Raji (cell line): ENCODE measurements around the gene SCN5A.

Source experiments
- POLR2A ChIP-seq: IDR thresholded peaks from 2 replicates; pipeline ENCODE4 v1.6.1; 2011; ENCODE audit warnings: low read depth, low read length, control low read depth; ENCODE audit not compliant: insufficient read depth

The SCN5A gene

DNA sequence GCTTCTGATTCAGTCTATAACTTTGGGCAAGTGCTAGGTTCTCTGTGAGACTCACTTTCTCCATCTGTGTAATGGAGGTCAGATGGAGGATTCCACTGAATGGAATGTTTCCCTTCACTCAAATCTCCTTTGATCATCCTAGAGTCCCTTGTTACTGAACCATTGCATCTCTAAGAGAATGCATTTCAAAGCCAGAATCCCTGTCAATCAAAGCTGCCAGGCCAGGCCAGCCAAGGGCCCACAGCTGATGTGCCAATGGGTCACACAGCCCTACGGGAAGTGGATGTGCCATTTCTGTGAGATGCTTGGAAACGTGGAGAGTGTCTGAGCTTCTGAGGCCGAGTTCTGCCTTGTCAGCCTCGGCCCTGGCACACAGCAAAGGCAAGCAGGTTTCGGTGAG is 32.4 kb downstream of the SCN5A start:
- TF ChIP-seq POLR2A, result no peak

DNA sequence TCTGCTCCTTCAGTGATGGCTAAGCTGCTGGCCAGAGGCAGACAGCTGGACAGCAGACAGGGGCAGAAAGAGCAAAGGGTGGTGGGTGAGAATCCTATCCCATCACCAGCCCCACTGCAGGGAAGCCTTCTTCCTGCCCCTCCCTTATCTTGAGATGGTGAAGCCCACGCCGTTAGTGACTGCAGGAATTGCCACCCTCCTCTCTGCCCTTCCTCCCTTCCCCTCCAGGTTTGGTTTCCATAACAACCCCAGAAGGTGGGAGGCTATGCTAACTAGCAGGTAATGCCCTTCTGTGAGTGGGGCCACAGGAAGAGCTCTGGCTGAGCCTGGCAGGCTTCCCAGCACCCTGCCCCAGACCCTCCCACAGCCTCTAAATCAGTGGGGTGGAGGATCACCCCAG is 32.8 kb downstream of the SCN5A start:
- TF ChIP-seq POLR2A, result no peak

DNA sequence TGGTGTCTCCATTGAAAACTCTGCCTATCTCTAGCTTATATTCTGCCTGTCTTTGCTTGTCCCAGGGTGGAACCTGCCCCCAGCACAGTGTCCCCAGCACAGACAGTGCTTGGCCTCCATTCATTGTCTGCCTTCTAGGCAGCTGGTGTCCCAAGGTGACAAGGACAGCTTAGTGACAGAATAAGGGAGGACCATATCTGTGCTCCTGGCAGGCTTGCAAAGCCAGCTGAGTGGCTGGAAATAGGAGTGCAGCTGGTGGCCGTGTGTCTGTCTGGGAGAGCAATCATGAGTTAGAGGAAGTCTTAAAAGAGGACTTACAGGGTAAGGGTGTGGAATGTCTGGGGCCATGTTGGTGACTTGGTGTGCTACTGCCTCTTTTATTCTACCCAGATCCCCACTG is 33.4 kb downstream of the SCN5A start:
- TF ChIP-seq POLR2A, result no peak

DNA sequence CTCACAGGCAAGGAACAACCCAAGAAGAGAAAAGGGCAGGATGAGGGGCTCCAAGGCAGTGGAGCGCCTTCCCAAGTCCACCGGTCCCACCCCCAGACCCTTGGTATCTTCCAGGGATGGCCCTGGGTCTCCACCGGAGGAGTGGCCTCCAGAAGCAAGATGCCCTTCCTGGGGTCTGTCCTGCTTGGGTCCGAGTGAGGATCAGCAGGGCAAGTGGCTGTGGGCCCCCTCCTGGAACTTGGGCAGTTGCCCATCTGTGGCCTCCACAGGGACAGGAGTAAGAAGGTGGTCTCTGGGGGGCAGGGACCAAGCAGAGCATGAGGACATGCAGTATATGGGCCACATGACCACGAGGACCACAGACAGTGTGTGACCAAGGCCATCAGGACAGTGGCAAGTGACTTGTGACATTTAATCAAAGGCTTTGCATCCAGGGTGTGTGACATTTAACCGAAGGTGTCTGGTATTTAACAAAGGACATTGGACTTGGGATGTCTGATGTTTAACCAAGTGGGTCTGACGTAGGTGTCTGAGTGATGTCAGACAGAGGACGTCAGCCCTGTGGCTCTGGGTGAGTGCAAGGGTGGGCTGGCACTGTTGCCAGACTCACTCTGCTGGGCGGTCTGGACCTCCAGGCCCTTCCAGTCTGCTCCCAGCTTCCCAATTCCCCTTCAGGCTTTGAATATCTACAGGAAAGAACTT is 34.7 kb downstream of the SCN5A start:
- no peak for TF ChIP-seq POLR2A

DNA sequence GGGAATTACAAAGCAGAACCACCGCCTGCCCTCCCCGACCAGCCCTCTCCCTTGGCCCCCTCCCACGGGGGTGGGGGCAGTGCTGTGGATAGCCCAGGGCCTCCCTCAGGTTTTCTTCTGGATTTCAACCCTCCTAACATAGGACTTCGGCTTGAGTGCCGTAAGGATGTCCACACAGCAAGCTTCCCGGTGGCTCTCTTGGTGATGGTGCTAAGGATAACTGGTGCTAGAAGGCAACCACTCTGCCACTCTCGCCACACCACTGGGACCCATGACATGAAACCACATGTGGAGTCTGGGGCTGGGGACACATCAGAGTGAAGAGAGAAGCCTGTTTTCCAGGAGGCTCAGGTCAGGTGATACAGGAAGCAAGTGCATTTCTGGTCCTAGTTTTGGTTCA is 35.4 kb downstream of the SCN5A start:
- no peak for TF ChIP-seq POLR2A

DNA sequence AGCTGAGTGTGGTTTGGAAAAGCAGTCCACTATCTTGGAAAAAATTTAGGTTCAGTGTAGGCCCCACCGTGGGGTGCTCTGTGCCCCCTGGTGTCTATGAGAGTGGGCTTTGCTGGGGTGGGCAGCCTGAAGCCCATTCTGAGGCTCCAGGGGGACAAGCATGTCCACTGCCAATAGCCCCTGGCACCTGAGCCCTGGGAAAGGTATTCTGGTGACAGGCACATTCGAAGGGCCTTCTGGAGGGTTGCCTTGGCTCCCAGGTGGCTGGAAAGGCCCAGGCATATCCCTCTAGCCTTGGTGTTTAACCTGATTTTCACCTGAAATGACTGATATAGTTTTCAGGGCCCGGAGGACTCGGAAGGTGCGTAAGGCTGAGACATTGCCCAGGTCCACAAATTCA is 36.1 kb downstream of the SCN5A start:
- no peak for TF ChIP-seq POLR2A

DNA sequence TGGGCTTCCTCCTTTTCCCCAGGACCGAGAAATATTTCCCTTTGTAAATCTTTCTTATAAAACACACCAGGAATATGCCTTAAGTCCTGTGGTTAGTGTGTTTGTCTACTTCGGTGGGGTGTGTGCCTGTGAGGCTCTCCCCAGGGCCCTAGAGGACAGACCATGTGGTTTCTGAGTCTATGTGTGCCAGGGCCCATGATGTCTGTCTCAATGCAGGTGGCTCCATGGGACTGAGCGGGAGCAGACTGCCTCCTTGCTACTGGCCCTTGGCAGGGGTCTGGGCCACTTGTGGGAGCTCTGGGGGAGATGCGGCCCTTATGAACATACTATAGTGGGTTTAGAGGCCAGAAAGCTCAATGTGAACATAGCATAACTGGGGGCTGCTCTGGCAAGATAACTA is 37.6 kb downstream of the SCN5A start:
- no peak for TF ChIP-seq POLR2A

DNA sequence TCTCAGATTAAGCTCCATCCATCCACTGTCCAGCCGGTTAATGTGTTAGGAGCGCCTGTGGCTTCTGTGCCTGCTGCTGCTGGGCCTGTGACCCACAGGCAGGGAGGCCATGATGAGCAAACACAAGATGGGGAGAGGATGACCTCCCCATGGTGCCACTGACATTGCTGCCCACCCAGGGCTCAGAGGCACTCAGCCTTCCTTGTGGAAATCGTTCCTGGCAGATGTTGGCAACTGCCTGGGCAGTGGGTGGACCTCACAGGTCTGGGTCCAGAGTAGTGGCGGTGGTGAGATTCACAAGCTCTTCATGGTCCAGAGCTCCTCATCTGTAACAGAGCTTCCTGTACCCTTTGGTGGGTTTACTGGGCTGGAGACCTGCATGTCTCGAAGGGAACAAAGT is 38.6 kb downstream of the SCN5A start:
- TF ChIP-seq POLR2A, result no peak

DNA sequence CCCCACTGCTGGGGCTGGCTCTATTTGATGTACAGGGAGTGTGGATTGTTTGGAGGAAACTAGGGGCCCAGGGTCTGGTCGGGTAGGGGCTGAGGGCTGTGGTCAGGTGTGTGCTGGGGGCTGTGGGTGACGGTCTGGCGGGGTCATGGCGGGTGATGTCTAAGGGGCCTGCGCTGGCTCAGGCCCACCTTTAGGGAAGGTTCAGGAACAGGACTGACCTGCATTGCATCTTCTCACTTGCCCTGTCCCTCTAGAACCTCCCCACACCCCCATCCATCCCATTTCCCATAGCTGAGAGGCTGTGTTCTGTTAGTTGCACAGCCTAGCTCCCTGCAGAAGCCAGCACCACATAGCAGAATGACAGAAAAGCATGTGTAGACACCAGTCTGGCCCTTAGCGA is 39.1 kb downstream of the SCN5A start:
- TF ChIP-seq POLR2A, result no peak

DNA sequence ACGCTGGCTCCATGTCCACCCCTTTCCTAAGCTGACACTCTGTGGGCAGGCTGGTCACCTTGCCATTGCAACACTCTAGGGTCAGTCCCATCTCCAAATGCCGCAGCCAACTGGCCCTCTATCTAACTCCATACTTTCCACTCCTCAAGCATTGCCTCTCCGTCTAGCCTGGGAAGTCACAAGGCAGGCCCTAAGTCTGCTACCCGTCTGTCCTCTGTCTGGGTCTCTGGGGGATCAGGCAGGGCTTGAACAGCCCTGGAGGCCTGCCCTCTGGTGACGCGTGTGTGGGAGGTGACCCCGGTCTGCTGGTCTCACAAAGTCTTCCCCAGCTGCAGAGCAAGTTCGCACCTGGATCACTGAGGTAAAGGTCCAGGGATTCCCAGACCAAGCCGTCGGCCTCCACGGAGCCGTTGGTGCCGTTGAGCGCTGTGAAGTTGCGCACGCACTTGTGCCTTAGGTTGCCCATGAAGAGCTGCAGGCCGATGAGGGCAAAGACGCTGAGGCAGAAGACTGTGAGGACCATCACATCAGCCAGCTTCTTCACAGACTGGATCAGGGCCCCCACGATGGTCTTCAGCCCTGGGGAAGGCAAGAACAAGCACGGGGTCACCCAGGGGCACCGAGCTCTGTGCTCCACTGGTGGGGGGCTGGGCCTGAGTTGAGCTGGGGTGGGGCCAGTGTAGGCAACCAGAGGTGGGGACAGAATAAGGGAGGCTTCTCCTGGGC is 39.9 kb downstream of the SCN5A start:
- no peak for TF ChIP-seq POLR2A

DNA sequence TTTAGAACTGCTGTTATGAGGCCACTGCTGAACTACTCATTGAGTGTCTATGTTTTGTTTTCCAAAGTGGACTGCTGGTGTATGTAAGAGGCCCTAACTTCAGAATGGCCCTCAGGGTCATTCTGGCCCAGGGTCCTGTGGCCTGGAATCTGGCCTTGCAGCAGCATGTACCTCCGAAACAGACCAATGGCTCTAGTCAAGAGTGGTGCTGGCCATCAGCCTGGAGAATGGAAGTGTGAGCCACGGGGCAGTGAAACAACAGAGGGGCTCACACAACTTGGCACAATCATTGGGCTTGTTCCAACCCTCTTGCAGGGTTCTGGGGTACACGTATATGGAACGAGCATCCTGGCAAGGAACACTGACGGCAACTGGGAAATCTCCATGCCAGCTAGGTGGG is 40.5 kb downstream of the SCN5A start:
- TF ChIP-seq POLR2A, result no peak

DNA sequence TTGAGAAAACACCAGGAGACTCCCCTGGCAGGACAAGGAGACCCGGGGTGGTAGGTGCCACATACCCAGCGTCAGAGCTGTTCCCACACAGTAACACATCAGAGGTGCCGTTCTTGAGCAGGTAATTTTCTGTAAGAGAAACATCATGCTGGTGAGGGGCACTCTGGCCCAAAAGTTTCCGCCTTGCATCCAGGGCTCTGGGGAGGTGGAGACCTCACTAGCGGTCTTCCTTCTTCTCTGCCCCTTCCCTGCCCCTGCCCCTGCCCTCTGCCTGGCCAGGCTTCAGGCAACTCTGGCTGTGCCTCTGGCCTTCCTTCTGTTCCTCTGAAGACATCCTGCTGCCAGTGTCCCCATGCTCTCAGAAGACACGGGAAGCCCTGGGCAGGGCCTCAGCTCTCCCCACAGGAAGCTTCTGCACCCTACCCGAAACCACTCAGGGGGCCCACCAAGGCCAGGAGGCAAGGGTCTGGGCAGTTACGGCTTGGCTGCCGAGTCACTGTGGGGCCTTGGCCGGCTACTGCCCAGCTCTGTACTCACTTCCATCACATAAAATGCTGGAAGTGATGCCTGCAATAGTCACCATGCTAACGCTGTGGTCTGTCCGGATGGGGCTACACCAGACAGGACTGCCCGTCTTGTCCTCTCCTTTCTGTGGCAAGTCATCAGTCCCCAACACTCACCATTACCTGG is 41.3 kb downstream of the SCN5A start:
- TF ChIP-seq POLR2A, result no peak

DNA sequence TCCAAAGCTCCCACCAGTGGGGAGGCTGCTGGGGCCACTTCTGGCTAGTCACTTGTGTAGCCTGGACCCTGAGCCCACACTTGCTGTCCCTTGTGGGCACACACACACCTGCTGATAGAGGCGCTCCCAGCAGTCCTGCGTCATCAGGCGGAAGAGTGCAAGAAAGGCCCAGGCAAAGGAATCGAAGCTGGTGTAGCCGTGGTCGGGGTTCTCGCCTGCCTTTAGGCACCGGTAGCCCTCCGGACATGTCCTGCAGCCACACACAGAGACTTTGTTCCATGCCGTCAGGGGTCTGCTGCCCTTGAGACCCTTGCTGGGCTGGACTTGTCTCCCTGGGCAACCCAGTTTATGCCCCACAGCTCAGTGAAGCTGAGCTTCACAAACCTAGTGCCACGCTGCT is 42.9 kb downstream of the SCN5A start:
- no peak for TF ChIP-seq POLR2A

DNA sequence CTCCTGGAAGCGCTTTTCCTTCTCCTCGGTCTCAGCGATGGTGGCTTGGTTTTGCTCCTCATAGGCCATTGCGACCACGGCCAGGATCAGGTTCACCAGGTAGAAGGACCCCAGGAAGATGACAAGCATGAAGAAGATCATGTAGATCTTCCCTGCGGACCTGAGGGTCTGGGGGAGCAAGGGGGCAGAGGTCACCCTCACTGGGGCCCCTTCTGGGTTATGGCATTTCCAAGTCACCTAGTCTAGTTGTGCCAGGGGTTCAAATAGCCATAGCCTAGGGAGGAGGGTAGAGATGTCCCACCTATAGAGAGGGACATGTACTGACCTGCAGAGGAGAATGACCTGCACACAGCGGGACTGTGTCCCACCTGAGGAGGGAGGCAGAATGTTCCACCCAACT is 43.5 kb downstream of the SCN5A start:
- no peak for TF ChIP-seq POLR2A

DNA sequence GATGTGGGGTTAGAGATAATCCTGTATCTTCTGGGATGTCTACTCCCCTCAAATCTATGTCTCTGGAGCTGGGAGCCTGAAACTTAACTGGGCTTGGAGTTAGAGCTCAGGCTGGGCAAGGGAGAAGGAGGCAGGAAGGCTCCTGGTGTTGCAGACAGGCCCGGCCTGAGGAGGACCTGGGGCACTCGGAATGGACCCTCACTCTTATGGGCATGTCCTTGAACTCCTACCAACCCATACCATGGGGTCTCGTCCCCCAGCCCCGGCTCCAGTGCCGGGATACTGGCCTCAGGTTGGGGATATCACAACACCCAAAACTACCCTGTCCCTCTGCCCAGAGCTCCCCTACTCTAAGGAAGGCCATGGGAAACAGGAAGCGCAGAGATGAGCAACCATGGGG is 45.2 kb downstream of the SCN5A start:
- no peak for TF ChIP-seq POLR2A

DNA sequence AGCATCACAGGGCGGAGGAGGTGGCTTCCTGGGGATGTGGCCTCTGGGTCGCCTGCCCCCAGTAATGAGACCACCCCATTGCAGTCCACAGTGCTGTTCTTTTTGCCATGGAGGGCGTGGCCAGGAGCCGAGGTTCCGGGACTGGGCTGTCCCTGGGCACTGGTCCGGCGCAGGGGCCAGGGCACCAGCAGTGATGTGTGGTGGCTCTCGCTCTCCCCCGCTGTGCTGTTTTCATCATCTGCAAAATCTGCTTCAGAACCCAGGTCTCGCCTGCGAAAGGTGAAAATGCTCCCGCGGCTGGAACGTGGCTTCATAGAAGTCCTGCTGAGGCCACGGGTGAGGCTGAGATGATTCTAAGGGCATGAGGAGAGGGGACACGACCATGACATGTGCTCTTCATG is 45.8 kb downstream of the SCN5A start:
- no peak for TF ChIP-seq POLR2A

DNA sequence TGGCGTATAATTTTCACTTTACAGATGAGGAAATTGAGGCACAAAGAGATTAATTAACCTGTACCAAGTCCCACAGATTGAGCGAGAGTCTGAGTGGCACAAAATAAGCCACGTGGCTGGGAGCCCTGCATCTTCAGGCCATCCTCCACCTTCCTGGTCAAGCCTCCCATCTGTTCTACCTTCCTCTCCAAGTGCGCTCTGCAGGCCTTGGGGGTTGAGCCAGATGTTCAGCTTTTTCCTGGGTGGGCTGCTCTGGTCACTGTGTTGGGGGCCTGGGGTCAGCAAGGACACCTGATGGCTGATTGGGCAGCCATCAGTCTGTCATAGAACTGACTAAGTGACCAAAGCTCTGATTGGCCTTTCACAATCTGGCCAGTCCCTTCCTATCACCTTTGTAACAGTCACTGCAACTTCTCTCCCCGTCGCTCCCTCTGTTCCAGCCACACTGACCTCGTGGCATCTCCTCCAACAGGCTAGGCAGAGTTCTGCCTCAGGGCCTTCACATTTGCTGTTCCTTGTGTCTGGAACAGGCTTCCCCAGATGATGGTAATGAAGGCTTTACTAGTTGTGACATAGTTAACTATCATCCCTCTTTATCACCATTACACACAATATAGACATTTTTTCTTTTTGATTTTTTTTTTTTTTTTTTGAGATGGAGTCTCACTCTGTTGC is 46.8 kb downstream of the SCN5A start:
- no peak for TF ChIP-seq POLR2A
